Measurements from ENCODE around the gene CEP83. TPM values are rescaled to one million over a fixed set of nuclear protein-coding genes. Genes with fewer than 3 reads are reported as not detected.
"Not testable (repeated sequence)": the region's sequence is repeated elsewhere in the genome, so short reads cannot be mapped to it uniquely, and the experiment has no call there.

The CEP83 gene
- total RNA-seq, 1 donor, result 9.8 TPM

DNA sequence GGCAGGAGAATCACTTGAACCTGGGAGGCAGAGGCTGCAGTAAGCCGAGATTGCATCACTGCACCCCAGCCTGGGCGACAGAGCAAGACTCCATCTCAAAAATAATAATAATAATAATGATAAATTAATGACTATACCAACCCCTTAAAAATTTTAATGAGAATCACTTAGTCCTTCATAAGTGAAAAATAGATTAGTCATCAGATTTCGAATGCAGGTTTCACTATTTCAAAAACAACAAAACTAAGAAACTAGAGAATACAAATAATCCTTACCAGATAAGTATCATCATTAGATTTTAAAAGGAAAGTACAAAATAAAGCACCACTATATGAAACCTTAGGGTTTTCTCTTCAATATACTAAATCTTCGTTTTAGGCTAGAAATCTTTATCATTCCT, 62.3 kb downstream of the CEP83 start:
- TF ChIP-seq, protein P1, sequence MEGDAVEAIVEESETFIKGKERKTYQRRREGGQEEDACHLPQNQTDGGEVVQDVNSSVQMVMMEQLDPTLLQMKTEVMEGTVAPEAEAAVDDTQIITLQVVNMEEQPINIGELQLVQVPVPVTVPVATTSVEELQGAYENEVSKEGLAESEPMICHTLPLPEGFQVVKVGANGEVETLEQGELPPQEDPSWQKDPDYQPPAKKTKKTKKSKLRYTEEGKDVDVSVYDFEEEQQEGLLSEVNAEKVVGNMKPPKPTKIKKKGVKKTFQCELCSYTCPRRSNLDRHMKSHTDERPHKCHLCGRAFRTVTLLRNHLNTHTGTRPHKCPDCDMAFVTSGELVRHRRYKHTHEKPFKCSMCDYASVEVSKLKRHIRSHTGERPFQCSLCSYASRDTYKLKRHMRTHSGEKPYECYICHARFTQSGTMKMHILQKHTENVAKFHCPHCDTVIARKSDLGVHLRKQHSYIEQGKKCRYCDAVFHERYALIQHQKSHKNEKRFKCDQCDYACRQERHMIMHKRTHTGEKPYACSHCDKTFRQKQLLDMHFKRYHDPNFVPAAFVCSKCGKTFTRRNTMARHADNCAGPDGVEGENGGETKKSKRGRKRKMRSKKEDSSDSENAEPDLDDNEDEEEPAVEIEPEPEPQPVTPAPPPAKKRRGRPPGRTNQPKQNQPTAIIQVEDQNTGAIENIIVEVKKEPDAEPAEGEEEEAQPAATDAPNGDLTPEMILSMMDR (IDR thresholded peaks at IDR 0.05; ENCODE audit: extremely low read depth, low read depth, low read length), result no peak
- DNase-seq (ENCODE audit: insufficient read length, low spot score, missing footprints), result no peak

DNA sequence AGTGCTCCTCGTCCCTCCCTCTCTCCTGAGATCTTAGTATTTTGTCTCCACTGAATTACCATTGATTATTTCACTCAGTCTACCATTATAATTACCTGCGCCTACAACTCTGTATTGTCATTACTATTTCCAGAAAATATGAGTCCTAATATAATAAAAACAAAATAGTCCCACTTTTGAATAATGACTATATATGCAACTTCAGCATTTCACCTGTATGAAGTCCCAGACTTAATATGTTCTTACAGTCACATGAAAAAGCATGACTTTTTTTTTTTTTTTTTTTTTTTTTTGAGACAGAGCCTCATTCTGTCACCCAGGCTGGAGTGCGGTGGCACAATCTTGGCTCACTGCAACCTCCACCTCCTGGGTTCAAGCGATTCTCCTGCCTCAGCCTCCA, 63.7 kb downstream of the CEP83 start:
- not testable (repeated sequence) for H3K79me2 ChIP-seq (ENCODE audit: insufficient read depth, low read length); H3K36me3 ChIP-seq (ENCODE audit: insufficient read depth, low read length); H2AFZ ChIP-seq (ENCODE audit: low read length); H3K4me2 ChIP-seq (ENCODE audit: insufficient read depth, low read length); H3K4me3 ChIP-seq (ENCODE audit: insufficient read depth, low read length); H3K27me3 ChIP-seq (ENCODE audit: insufficient read depth, low read length); H3K27ac ChIP-seq (ENCODE audit: low read depth, low read length); DNase-seq (ENCODE audit: insufficient read length, low spot score, missing footprints); H3K4me1 ChIP-seq (ENCODE audit: insufficient read depth, low read length); H3K9me3 ChIP-seq (ENCODE audit: low read depth, low read length); H4K20me1 ChIP-seq (ENCODE audit: insufficient read depth, low read length)

More for the DNA sequence above, 62.3 kb downstream of the CEP83 start:
- no peaks in the 10 kb centered on the region for H4K20me1 ChIP-seq (ENCODE audit: insufficient read depth, low read length)
- no peak overlapping the region for H3K27ac ChIP-seq (ENCODE audit: low read depth, low read length)
- no peaks in the 10 kb centered on the region for H3K27me3 ChIP-seq (ENCODE audit: insufficient read depth, low read length)
- no peaks in the 10 kb centered on the region for H3K4me1 ChIP-seq (ENCODE audit: insufficient read depth, low read length)
- no peak overlapping the region for H3K4me2 ChIP-seq (ENCODE audit: insufficient read depth, low read length)
- H3K36me3 ChIP-seq (ENCODE audit: insufficient read depth, low read length), result no peaks in the 10 kb centered on the region
- no peak overlapping the region for H2AFZ ChIP-seq (ENCODE audit: low read length)
- H3K79me2 ChIP-seq (ENCODE audit: insufficient read depth, low read length), result no peaks in the 10 kb centered on the region
- no peaks in the 10 kb centered on the region for H3K9me3 ChIP-seq (ENCODE audit: low read depth, low read length)
- no peak overlapping the region for H3K4me3 ChIP-seq (ENCODE audit: insufficient read depth, low read length)

DNA sequence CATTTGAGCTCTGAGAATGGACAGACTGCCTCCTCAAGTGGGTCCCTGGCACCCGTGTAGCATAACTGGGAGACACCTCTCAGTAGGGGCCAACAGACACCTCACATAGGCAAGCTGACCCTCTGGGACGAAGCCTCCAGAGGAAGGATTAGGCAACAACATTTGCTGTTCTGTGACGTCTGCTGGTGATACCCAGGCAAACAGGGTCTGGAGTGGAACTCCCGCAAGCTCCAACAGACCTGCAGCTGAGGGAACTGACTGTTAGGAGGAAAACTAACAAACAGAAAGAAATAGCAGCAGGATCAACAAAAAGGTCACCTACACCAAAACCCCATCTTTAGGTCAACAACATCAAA, 69.6 kb downstream of the CEP83 start:
- Histone ChIP-seq H3K4me3 (ENCODE audit: insufficient read depth, low read length) (no peak overlapping the region), H4K20me1 (ENCODE audit: insufficient read depth, low read length) (no peaks in the 10 kb centered on the region), H2AFZ (ENCODE audit: low read length) (no peak overlapping the region), H3K4me1 (ENCODE audit: insufficient read depth, low read length) (peaks cover 3% of the 10 kb centered on the region), H3K4me2 (ENCODE audit: insufficient read depth, low read length) (no peak overlapping the region), H3K9me3 (ENCODE audit: low read depth, low read length) (no peaks in the 10 kb centered on the region), H3K27ac (ENCODE audit: low read depth, low read length) (no peak overlapping the region), H3K27me3 (ENCODE audit: insufficient read depth, low read length) (no peaks in the 10 kb centered on the region), H3K36me3 (ENCODE audit: insufficient read depth, low read length) (no peaks in the 10 kb centered on the region), H3K79me2 (ENCODE audit: insufficient read depth, low read length) (no peaks in the 10 kb centered on the region)
- no peak for DNase-seq (ENCODE audit: insufficient read length, low spot score, missing footprints)
- TF ChIP-seq, protein P1 (IDR thresholded peaks at IDR 0.05; ENCODE audit: extremely low read depth, low read depth, low read length), result no peak

DNA sequence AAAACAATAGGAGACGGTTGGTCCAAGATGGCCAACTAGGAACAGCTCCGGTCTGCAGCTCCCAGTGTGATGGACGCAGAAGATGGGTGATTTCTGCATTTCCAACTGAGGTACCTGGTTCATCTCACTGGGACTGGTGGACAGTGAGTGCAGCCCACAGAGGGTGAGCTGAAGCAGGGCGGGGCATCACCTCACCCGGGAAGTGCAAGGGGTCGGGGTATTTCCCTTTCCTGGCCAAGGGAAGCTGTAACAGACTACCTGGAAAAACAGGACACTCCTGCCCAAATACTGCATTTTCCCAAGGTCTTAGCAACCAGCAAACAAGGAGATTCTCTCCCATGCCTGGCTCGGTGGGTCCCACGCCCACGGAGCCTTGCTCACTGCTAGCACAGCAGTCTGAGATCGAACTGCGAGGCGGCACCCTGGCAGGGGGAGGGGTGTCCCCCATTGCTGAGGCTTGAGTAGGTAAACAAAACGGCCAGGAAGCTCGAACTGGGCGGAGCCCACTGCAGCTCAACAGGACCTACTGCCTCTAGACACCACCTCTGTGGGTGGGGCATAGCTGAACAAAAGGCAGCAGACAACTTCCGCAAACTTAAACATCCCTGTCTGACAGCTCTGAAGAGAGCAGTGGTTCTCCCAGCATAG, 70.1 kb downstream of the CEP83 start:
- H3K27ac ChIP-seq (ENCODE audit: low read depth, low read length); H3K4me3 ChIP-seq (ENCODE audit: insufficient read depth, low read length); H4K20me1 ChIP-seq (ENCODE audit: insufficient read depth, low read length); H3K4me2 ChIP-seq (ENCODE audit: insufficient read depth, low read length); H3K9me3 ChIP-seq (ENCODE audit: low read depth, low read length); H3K79me2 ChIP-seq (ENCODE audit: insufficient read depth, low read length); H3K36me3 ChIP-seq (ENCODE audit: insufficient read depth, low read length); H2AFZ ChIP-seq (ENCODE audit: low read length); DNase-seq (ENCODE audit: insufficient read length, low spot score, missing footprints); H3K4me1 ChIP-seq (ENCODE audit: insufficient read depth, low read length); H3K27me3 ChIP-seq (ENCODE audit: insufficient read depth, low read length): not testable (repeated sequence)

DNA sequence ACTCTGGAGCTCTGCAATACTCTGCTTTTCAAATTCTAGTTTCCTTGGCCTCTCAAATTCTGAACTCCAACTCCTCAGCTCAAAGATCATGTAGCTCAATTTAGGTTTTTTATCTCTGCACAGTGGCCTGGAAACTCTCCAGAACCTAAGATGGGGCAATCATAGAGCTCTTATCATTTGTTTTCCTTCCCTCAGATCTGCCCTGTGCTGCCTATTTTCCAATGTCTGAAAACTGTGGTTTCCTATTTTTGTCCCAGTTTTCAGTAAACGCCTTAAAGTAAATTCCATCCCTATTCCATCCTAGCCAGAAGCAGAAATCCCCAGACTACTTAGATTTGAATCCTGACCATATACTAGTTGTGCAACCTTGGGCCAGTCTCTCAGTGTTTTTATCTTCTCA, 73.2 kb downstream of the CEP83 start:
- H2AFZ ChIP-seq (ENCODE audit: low read length), result no peak overlapping the region
- H3K9me3 ChIP-seq (ENCODE audit: low read depth, low read length), result no peaks in the 10 kb centered on the region
- no peaks in the 10 kb centered on the region for H3K79me2 ChIP-seq (ENCODE audit: insufficient read depth, low read length)
- DNase-seq (ENCODE audit: insufficient read length, low spot score, missing footprints), result peak; percentile 58
- no peak overlapping the region for H3K4me3 ChIP-seq (ENCODE audit: insufficient read depth, low read length)
- H3K27ac ChIP-seq (ENCODE audit: low read depth, low read length), result no peak overlapping the region
- peaks cover 3% of the 10 kb centered on the region for H3K36me3 ChIP-seq (ENCODE audit: insufficient read depth, low read length)
- TF ChIP-seq, protein P1 (IDR thresholded peaks at IDR 0.05; ENCODE audit: extremely low read depth, low read depth, low read length), result no peak
- H4K20me1 ChIP-seq (ENCODE audit: insufficient read depth, low read length), result no peaks in the 10 kb centered on the region
- no peak overlapping the region for H3K4me2 ChIP-seq (ENCODE audit: insufficient read depth, low read length)
- H3K27me3 ChIP-seq (ENCODE audit: insufficient read depth, low read length), result no peaks in the 10 kb centered on the region
- peaks cover 3% of the 10 kb centered on the region for H3K4me1 ChIP-seq (ENCODE audit: insufficient read depth, low read length)
